ENCODE measurements around the gene DESI2.

Gene DESI2

GRCh38 chr1:244652623-244653438 is at the start of gene DESI2:
TSS of gene DESI2 (plus strand) at chr1:244653126. CDS start at chr1:244653314, 188 bp downstream.
- TF ChIP-seq CREB1 (IDR thresholded peaks at IDR 0.05; ENCODE audit: low read depth) (peak; percentile 43; the same call in 1 of the 2 replicates), TAF1 (IDR thresholded peaks at IDR 0.05; ENCODE audit: low read depth) (peak; percentile 84), CEBPB (IDR thresholded peaks at IDR 0.05) (no peak), EP300 (IDR thresholded peaks at IDR 0.05; ENCODE audit: borderline replicate concordance) (no peak), YY1 (IDR thresholded peaks at IDR 0.05; ENCODE audit: low read depth) (peak; percentile 94), TEAD4 (IDR thresholded peaks at IDR 0.05) (peak; percentile 36), FOXM1 (IDR thresholded peaks at IDR 0.05; ENCODE audit: borderline replicate concordance, low read depth) (no peak), RAD21 (IDR thresholded peaks at IDR 0.05; ENCODE audit: low read depth) (no peak), EGR1 (IDR thresholded peaks at IDR 0.05) (peak; percentile 48; the same call in 1 of the 2 replicates), NFIC (IDR thresholded peaks at IDR 0.05) (peak; percentile 41; the same call in 1 of the 2 replicates), TCF12 (IDR thresholded peaks at IDR 0.05; ENCODE audit: low read depth) (no peak), MAX (IDR thresholded peaks at IDR 0.05) (peak; percentile 75), USF1 (IDR thresholded peaks at IDR 0.05) (peak; percentile 83)

- TF ChIP-seq FOXM1 (IDR thresholded peaks at IDR 0.05; ENCODE audit: borderline replicate concordance, low read depth): no peak
- TF ChIP-seq RAD21 (IDR thresholded peaks at IDR 0.05; ENCODE audit: low read depth): peak; percentile 78
Observed at GRCh38 chr1:244603498-244603897, 49.4 kb upstream of the DESI2 start.

GRCh38 chr1:244605835-244606370 is 47.0 kb upstream of the DESI2 start:
- TF ChIP-seq EP300 (IDR thresholded peaks at IDR 0.05; ENCODE audit: borderline replicate concordance) (no peak), YY1 (IDR thresholded peaks at IDR 0.05; ENCODE audit: low read depth) (no peak), NFIC (IDR thresholded peaks at IDR 0.05) (no peak), RAD21 (IDR thresholded peaks at IDR 0.05; ENCODE audit: low read depth) (no peak), MAX (IDR thresholded peaks at IDR 0.05) (no peak), REST (IDR thresholded peaks at IDR 0.05; ENCODE audit: low read depth) (no peak), TAF1 (IDR thresholded peaks at IDR 0.05; ENCODE audit: low read depth) (no peak), FOXM1 (IDR thresholded peaks at IDR 0.05; ENCODE audit: borderline replicate concordance, low read depth) (no peak), CREB1 (IDR thresholded peaks at IDR 0.05; ENCODE audit: low read depth) (no peak), TCF12 (IDR thresholded peaks at IDR 0.05; ENCODE audit: low read depth) (no peak), TEAD4 (IDR thresholded peaks at IDR 0.05) (no peak), CEBPB (IDR thresholded peaks at IDR 0.05) (no peak), EGR1 (IDR thresholded peaks at IDR 0.05) (no peak), ZBTB7A (IDR thresholded peaks at IDR 0.05; ENCODE audit: low read depth) (no peak), USF1 (IDR thresholded peaks at IDR 0.05) (no peak)

- TF ChIP-seq FOXM1 (IDR thresholded peaks at IDR 0.05; ENCODE audit: borderline replicate concordance, low read depth): no peak
- no peak for TF ChIP-seq REST (IDR thresholded peaks at IDR 0.05; ENCODE audit: low read depth)
- TF ChIP-seq TAF1 (IDR thresholded peaks at IDR 0.05; ENCODE audit: low read depth): no peak
- TF ChIP-seq CREB1 (IDR thresholded peaks at IDR 0.05; ENCODE audit: low read depth): no peak
- TF ChIP-seq EP300 (IDR thresholded peaks at IDR 0.05; ENCODE audit: borderline replicate concordance): no peak
- no peak for TF ChIP-seq ZBTB7A (IDR thresholded peaks at IDR 0.05; ENCODE audit: low read depth)
- TF ChIP-seq EGR1 (IDR thresholded peaks at IDR 0.05): no peak
- no peak for TF ChIP-seq MAX (IDR thresholded peaks at IDR 0.05)
- TF ChIP-seq USF1 (IDR thresholded peaks at IDR 0.05): no peak
- no peak for TF ChIP-seq CEBPB (IDR thresholded peaks at IDR 0.05)
Observed at GRCh38 chr1:244614113-244614836, 38.7 kb upstream of the DESI2 start.

Measured in Ishikawa (cell line).